ENCODE measurements around the gene OXGR1.
A peak's percentile ranks its signal among the peaks of the same experiment; 100 is the strongest.
"Not testable (repeated sequence)": the region's sequence is repeated elsewhere in the genome, so short reads cannot be mapped to it uniquely, and the experiment has no call there.

OXGR1 gene

DNA sequence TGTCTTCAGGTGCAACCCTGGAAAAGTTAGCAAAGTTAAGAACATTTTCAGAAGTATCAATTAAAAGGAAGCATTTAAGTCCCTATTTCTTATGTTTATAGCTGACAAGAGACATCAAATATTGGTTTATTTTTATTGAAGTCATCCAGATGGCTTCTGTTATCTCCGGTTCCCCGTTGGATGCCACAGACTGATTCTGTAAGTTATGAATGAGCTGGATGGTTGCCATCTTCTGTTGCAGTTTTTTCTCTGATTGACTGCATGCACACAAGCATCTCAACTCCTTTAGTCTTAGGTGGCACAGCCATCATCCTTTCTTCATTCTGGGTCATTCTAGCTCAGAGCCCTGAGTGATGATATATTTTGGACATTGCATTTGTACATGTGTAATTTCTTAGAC is 10.6 kb upstream of the OXGR1 start:
- DNase-seq = no peak

DNA sequence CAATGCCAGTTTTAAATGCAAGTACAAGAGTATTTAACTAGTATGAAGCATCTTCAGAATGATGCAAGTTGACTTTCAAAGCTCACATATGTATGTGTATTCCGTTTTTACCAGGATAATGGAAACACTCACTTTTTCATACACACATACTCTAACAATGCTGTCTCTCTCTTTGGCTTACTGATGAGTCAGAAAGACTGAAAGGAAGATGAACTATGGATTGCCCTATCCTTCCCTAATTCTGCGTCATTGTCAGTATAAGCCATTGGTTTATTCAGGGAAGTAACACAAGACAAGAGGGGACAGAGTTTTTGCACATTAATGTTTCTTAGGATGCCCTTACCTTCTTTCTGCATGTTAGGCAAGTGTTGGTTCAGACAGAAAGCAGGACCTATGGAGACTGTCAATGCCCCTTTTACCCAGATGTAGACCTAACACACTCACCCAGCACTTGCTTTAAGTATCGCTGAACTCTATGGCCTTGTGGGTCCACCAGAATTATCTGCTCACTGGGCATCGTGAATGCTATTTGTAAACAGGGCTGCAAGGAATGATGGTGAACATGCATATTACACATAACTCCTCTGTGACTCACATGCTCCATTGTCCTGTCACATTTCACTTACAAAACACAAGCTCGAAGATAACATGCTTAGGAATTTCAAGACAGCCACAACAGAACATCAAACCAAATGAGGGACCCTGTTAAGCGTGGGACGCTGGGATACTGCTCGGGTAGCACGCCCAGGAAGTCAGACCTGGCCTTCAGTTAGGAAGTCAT is 10.0 kb upstream of the OXGR1 start:
- DNase-seq = peak; percentile 30 to 57

DNA sequence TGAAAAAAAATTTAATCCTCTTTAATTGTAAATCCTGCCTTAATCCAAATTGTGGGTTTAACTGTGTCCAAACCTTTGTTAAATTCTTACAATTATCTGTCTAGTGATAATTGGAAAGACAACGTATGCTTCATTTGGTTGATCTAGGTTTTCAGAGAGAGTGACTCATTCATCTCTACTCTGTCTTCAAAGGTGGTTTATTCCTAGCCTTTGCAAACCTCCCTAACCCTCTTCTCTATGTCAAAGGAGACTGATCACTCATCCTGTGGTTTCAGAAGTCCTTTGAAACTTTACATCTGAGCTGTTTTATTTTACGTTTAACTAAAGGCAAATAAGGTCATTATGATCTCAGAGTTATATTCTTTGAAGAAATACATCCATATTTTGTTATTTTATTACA is 8.8 kb upstream of the OXGR1 start:
- DNase-seq = no peak

DNA sequence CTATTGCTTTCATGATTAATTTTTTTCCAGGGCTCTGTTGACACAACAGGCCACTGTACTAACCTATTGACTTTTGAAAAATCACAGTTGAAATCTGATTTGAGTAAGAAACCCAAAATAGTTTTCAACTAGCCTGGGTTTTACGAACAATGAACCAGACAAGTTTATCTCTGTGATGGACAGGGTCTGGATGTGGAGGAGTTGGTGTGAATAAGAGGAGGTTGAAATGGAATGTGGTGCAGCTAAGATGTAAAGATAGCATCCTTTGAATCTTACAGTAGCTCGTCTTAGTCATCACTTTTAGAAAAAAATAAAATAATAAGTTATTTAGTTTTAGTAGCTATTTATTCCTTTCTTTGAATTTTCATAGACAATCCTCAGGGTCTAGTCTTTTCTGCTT is 8.3 kb upstream of the OXGR1 start:
- DNase-seq = no peak

DNA sequence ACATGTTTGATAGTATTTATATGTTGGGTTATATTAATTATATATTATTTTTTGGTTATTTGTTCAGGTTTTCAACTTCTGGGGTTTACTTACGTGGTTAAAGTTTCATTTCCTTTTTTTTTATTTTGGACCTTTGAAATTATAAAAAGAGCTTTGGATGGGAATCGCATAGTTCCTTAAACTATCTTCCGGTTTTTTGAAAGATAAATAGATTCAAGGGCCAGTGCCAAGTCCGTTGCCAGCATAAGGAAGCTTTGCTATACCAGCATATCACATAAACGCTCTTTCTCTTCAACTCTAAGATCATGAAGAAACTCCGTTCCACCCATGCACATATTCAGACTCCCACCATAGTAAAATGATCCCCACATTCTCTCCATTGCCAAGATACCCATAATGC is 7.4 kb upstream of the OXGR1 start:
- DNase-seq = peak; percentile 69 to 91

DNA sequence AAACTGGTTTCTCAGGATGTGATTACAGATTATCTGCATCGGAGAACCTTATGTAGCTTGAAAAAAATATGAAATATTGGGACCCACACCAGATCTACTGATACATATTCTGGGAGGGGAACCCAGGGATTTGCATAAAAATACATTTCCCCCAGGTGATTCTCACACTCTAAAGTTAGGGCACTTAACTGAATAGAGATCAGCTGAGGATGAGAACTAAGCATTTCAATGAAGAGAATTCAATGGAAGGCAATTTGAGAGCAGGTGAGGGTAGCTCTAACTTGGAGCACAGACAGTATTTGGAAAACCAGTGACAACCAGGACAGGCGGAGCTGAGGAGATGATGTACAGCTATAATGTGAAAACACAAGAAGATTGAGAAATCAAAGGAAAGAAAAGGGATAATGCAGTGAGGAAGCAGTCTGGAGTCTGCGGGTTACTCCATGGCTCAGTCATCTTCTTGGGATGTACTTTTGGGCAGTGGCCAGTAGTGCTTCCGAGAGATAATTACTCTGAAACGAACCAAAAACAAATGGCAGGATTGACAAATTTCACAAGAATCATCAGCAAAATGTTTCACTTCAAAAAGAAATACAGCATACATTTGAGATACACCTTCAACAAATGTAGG is 6.1 kb upstream of the OXGR1 start:
- DNase-seq = no peak

DNA sequence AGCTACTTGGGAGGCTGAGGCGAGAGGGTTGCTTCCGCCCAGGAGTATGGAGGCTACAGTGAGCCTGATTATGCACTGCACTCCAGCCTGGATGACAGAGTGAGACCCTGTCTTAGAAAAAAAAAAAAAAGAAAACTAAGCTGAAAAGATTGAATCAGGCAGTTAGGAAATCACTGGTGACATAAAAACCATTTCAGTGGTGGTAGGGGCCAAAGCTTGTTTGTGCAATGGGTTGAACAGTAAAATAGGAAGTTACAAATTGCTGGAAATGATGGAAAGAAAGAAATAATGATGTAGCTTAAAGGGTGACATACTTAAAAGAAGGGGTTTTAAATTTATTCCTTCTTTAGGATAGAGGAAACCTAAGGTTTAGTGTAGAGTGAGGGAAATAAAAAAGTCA is 4.8 kb upstream of the OXGR1 start:
- DNase-seq = peak in 1 of 2 donors; percentile 58

DNA sequence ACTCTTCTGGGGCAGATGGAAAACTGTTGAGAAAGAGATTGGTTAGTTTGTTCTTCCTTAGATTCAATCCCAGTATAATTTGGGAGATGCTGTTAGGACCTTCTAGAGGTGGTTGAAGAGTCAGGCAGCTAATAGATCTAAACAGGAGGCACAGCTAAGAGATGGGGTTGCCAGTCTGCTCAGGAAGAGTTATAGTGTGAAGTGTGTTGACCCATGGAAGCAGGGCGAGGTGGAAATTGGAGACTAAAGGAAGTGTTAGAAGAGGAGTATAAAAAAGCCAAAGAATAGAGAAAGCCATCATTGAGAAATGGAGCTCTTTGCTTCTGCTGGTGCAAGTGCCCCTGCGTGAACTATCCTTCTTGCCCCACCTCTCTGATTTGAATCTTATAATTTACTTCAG is 3.8 kb upstream of the OXGR1 start:
- no peak for DNase-seq

DNA sequence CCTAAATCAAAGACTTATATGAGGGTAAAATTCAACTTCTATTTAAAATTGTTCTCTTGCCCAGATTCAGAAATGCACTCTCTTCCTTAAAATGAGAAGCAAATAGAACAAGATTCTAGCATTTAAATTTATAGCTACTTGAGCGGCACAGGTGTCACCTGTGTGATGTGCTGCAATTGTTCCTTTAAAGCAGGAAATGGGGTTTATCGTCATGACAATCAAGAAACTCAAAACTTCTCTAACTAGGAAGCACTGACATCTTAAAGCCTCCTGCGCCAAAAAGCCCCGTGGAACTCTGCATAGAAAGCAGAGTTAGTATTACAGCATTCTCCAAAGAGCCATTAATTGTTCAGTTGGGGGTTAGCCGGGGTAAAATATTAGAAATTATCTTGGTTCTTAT is 2.6 kb upstream of the OXGR1 start:
- no peak for DNase-seq

DNA sequence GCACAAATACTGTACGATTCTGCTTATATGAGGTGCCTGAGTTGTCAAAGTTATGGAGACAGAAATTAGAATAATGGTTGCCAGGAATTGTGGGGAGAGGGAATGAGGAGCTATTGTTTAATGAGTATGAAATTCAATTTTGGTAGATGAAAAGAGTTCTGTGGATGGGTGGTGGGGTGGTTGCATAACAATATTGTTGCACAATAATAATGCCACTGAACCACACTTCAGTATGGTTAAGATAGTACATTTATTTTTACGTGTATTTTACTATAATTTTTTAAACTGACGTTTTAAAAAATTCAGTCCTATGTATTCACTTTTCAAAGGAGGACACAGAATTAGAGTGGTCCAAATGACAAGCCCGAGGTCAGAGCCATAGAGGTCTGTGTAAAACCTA is 1.8 kb upstream of the OXGR1 start:
- DNase-seq = peak in 1 of 2 donors; percentile 15

DNA sequence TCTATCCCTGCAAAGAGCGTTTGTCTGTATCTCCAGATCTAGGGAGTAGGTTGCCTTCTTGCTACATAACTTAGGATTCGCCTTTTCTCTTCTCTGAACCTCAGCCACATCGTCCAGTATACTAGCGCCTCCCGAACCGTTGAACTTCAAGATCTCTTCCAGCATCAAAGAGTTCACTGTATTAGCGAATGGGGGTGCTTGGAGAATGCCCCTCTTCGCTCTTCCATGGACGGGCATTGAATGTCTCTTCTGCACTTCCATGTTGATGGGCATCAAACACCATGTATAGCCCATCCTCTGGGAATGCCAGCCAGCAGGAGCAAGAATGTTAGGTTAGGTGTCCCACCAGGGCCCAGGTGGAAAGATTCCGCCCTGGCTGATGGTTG is 575 bp upstream of the OXGR1 start:
- DNase-seq = no peak

DNA sequence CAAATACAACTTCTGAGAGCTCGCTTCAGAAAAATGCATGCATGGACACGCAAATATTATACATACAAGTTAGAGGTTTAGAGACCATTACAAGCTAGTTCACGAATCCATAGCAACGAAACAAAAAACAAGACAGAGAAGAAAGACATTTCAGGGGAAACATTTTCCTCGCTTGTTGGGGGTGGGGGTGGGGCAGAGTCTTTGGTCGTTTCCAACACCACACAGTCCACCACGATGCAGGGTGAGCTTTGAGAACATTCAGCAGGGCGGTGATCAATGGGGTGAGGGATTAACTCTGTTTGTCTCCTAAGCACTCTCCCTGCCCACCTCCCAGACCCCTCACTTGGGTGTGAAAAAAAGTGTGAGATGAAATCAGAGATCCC is 651 bp downstream of the OXGR1 start:
- no peak for DNase-seq

DNA sequence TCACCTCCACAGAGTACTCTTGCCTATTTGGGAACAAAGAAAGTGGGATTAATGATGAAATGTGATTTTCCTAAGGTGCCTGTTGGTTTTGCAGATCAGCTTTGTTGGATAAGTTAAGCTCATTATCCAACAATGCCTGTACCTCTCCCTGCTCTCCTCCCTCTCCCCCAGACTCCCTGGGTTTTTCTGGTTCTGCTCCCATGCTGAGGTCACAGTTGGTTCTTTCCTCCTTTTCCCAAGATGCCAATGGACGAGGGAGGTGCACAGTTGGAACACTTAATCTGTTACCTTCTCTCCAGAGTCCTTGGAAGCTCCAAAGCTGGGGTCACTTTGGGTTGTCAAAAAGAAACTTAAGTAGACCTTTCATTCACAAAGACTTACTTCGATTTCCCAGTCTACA is 1.6 kb downstream of the OXGR1 start:
- no peak for DNase-seq

DNA sequence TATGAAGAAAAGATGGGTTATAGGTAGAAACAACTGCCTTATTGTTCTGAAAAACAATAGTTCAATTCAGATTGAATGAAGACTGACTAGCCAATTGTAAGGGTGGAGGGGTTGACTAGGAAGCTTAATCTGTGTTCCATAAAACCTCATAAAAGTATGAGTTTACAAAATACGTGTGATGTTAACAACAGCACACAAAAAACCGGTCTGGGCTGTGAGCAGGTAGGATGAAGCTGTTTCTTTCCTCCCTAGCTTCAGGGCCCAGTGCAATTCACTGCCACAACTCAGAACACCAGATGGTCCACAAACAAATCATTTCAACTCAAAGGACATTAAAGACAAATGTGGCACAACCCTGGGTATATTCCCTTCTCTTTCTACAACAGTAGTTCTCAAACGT is 3.2 kb downstream of the OXGR1 start:
- DNase-seq = no peak

DNA sequence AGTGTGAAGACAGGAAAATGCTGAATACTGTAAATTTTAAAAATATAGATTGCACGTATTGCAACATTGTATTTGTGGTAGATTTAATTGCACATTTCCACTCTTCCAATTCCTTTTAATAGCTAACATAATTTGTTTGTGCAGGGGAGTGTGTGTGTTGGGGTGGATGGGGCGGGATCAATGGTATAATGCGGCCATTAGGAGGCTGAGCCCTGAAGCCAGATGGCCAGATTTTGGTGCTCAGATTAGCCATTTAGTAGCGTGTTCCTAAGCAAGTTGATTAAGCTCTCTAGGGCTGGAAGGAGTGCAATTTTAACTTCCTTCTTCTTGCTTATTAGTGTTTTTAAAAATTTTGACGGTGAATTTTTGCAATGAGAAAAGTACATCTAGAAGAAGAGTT is 5.8 kb downstream of the OXGR1 start:
- no peak for DNase-seq

DNA sequence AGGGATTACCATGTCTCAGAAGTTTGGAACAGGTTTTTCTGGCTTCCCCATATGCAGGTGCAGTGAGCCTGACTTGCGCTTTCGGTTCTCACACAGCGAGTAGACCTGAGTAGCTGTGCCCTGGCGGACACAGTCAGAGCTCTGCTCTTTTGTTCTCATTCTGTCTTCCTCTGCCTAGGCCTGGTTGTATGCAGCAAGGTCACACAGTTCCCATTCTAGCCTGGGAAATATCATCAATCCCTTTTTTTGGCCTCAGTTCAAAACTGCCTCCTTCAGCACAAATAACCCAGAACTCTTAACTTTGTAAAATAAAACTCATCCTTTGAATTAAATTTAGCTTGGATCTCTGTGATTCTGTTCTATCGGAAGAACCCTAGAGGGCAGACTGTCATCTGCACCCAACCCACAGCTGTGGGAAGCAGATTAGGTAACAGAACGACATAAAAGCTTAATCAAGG is 10.2 kb downstream of the OXGR1 start:
- DNase-seq = no peak

DNA sequence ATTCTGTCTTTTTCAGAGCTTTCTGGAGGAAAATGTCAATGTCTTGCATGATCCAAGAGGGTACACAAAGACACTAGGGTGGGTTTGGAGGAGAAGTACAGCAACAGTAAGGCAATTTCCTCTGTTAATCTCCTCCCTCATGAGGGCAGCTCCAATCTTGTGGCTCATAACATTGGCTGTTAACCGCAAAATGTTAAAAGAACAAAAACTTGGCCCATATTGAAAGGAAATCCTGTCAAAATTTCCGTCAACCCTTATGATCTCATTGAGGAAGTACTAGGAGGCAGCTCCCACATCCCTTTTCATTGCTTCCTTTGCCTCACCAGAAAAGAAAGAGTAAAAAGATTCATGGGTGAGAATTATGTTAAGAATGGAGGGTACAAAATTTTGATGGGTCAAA is 11.6 kb downstream of the OXGR1 start:
- peak; percentile 55 to 90 for DNase-seq

DNA sequence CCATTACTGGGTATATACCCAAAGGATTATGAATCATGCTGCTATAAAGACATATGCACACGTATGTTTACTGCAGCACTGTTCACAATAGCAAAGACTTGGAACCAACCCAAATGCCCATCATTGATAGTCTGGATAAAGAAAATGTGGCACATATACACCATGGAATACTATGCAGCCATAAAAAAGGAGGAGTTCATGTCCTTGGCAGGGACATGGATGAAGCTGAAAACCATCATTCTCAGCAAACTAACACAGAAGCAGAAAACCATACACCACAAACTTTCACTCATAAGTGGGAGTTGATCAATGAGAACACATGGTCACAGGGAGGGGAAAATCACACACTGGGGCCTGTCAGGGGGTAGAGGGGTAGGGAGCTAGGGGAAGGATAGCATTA is 14.4 kb downstream of the OXGR1 start:
- not testable (repeated sequence) for DNase-seq

DNA sequence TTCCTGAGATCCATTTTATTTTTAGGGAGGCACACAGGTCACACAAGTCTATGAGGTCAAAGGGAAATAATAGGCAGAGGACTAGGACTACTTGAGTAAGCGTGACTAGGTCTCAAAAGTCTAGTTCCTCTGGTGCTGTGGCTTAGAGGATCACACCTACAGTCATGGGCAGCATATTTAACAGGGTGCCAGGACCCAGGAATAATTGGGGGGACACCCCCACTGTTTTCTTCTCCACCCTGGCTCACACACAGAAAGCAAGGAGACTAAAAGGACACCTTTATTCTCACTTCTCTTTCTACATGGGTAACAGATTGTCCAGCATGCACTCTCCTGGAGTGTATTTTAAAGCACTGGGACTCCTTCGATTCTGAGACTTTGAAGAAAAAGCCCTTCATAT is 26.2 kb downstream of the OXGR1 start:
- DNase-seq = no peak

DNA sequence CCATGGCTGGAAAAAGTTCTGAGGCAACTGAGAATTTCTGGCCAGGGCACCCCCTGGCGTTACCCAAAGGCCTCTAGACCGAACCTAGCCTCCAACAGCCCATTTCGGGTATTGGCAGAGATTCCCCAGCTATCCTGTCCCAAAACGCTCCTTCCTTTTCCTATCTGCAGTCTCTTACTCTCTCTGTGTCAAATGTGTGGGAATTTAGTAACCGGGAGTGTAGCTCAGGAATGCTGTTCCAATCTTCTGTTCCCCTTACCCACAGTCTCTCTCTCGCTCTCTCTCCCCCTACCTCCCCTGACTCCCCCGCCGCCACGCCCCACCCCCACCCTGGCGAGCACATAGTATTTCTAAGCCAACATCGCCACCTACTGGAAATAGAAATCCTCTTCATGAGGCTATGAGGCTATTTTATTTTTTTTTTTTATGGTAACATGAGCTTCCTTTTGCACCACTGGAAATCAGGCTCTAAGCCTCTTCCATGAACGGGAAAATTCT is 27.0 kb downstream of the OXGR1 start:
- no peak for DNase-seq

DNA sequence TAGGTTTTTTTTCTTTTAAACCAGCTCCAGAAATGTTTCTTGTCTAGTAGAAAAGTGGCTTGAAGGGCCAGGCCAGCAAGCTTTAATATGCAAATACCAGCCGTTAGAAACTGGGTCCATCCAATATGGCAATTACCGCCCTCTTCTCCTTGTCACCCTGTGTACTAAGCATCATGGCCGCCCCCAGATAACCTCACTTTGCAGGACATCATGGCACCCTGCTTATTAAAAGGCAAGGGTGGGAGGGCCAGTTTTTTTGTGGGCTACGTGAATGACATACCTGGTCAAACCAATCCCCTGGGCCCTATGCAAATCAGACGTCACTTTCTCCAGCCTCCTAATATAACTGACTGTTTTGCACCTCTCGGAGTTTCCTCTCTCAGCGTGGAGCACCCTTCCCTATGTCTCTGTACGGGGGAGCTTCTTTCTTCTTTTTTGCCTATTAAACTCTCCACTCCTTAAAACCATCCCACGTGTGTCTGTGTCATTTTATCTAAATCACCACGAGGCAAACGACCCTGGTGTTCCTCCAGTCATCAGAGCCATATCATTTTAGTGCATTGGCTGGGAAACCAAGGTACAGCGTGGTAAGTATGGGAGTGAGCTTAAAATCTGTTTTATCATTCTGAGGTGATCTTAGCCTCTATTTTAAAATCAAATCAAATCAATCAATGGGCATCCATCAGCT is 27.7 kb downstream of the OXGR1 start:
- DNase-seq = no peak

DNA sequence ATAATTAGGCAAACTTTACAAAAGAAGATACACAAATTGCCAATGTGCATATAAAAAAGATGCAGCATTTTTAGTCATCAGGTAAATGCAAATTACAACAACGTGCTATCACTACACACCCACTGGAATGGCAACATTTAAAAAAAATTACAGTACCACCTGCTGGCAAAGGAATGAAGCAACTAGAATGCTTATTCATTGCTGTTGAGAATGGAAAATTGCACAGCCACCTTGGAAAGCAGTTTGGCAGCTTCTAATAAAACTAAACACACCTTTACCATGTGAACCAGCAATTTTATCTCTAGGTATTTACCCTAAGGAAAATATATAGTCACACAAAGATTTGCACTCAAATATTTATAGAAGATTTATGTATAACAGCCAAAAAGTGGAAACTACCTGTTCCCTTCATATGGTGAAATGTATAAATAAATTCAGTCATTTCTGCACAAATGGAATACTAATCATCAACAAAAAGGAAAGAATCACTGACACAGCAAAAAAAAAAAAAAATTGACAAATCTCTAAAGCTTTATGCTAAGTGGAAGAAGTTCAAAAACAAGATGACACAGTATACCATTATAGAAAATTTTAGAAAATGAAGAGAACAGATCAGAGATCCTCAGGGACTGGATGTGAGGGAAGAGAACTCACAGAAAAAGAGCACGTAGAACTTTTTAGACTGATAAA is 30.3 kb downstream of the OXGR1 start:
- no peak for DNase-seq

DNA sequence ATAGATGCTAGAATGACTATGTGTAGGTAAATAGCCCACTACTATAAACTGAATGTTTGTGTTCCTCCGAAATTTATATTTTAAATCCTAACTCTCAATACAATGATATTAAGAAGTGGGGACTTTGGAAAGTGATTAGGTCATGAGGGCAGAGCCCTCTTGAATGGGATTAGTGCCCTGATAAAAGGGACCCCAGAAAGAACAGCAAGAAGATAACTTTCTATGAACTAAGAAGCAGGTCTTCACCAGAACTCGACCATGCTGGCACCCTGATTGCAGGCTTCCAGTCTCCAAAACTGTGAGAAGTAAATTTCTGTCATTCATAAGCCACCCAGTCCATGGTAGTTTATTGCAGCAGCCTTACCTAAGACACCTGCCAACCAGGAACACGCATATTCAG is 33.9 kb downstream of the OXGR1 start:
- DNase-seq = no peak
